Spleen (tissue), 11 donors: ENCODE results near the gene ZNF532. TPM values are rescaled to one million over a fixed set of nuclear protein-coding genes. Genes with fewer than 3 reads are reported as not detected.
A peak's percentile ranks its signal among the peaks of the same experiment; 100 is the strongest.

Experiments
- DNase-seq: peaks from one replicate; pipeline ENCODE4 v3.0.0-alpha.2; 2020
- H3K27ac ChIP-seq, 8 donors: fragments of 200-600 bp; sonication (generic) in 7 of 8; 1 replicate in 4 of 8; 2 replicates in 4 of 8; pipeline versions ENCODE4 v1.5.0 to v1.8.0; 2016 to 2021; ENCODE audit warnings: inconsistent platforms in 4 of 8, mild to moderate bottlenecking in 4 of 8, moderate library complexity in 1 of 8
- H3K27me3 ChIP-seq, 7 donors: fragments of 200-600 bp; sonication (generic) in 6 of 7; replicated peaks in 1 of 7; 1 replicate in 4 of 7; 2 replicates in 3 of 7; pipeline versions ENCODE4 v1.5.0 to v1.8.0; 2016 to 2021; ENCODE audit warnings: inconsistent platforms in 3 of 7, mild to moderate bottlenecking in 1 of 7
- H3K36me3 ChIP-seq, 6 donors: fragments of 200-600 bp; sonication (generic) in 5 of 6; 1 replicate in 4 of 6; 2 replicates in 2 of 6; pipeline versions ENCODE4 v1.5.0 to v1.8.0; 2016 to 2021; ENCODE audit warnings: inconsistent platforms in 2 of 6
- H3K4me1 ChIP-seq, 6 donors: fragments of 200-600 bp; sonication (generic) in 5 of 6; 1 replicate in 3 of 6; 2 replicates in 3 of 6; pipeline versions ENCODE4 v1.5.0 to v1.8.0; 2016 to 2021; ENCODE audit warnings: inconsistent platforms in 3 of 6
- H3K4me3 ChIP-seq, 8 donors: fragments of 200-600 bp; sonication (generic) in 7 of 8; 1 replicate in 4 of 8; 2 replicates in 4 of 8; pipeline versions ENCODE4 v1.5.0 to v1.8.0; 2016 to 2021; ENCODE audit warnings: inconsistent platforms in 4 of 8, mild to moderate bottlenecking in 4 of 8, moderate library complexity in 2 of 8
- H3K9me3 ChIP-seq, 8 donors: fragments of 200-600 bp; sonication (generic) in 7 of 8; 1 replicate in 4 of 8; 2 replicates in 4 of 8; pipeline versions ENCODE4 v1.5.0 to v1.8.0; 2016 to 2021; ENCODE audit warnings: inconsistent platforms in 4 of 8
- CTCF ChIP-seq, 11 experiments: fragments of 200-600 bp in 7 of 11; fragments of 450-650 bp in 4 of 11; sonication (generic) in 4 of 11; IDR thresholded peaks in 8 of 11; conservative IDR thresholded peaks in 3 of 11; 1 replicate in 7 of 11; 2 replicates in 4 of 11; pipeline versions ENCODE4 v1.4.0 to v1.8.0; 2016 to 2021; ENCODE audit warnings: antibody characterized with exemption in 11 of 11, inconsistent platforms in 4 of 11, mild to moderate bottlenecking in 1 of 11
- POLR2A ChIP-seq, 3 donors: fragments of 450-650 bp; IDR thresholded peaks; one replicate each; pipeline ENCODE4 v1.5.1; 2017; ENCODE audit warnings: antibody characterized with exemption in 3 of 3, mild to moderate bottlenecking in 1 of 3
- POLR2AphosphoS5 ChIP-seq, 3 donors: sonication (generic); formaldehyde crosslinking; IDR thresholded peaks; one replicate each; pipeline ENCODE4 v1.5.1; 2017; ENCODE audit warnings: antibody characterized with exemption in 3 of 3
- WGBS, 5 donors: extraction: QIAGEN DNeasy Blood & Tissue Kit in 3 of 5; methylation state at CpG; one replicate each; pipeline versions ENCODE4 v1.1.5 to v1.1.7; 2013 to 2018; 5-methylcytosine and 5-hydroxymethylcytosine counted together
- intact Hi-C: fragments of 100-400 bp; cut with DNase I; formaldehyde crosslinking; loops from one replicate; pipeline ENCODE4 v1.15.0; 2023; ENCODE audit warnings: low total_unique reads
- polyA plus RNA-seq, 3 donors: library from polyadenylated mRNA; stranded (reverse); fragments of 200-250 nt; gene quantifications; one replicate each; pipeline ENCODE4 v1.2.1, GENCODE V29; 2013
- total RNA-seq, 7 donors: library from RNA; depleted of rRNA in 3 of 7; stranded (reverse); fragments of >200 nt in 3 of 7; fragmentation: NEBNext Ultra II Directional in 4 of 7; extraction: Animal tissue kit (Norgen Biotek cat#: 25700) in 4 of 7; gene quantifications; one replicate each; pipeline versions ENCODE4 v1.1.0 to v1.2.1, GENCODE V29; 2016 to 2021
- donor health status: healthy with polysubstance abuse.
- donor health status: DM: no; HTN: no; CAD: no; lungs with moderate emphysema.
- donor health status: DM: no; HTN: no; CAD: no.
- donor health status: Bipolar disorder and iron deficiency.
- donor health status: healthy.
- donor health status: DM: no; HTN: no; CAD: no.
- donor health status: DM: yes; HTN: yes; CAD: no.

Gene ZNF532
- total and polyA plus RNA-seq, 10 donors = 5.2 to 64.8 (median 42.4) TPM

GRCh38 chr18:59001721-59002120 is 137.0 kb downstream of the ZNF532 start:
- intact Hi-C loops = no loop called here
- no peak for DNase-seq
- Histone ChIP-seq H3K4me1 (peaks cover 0 to 32% (median 4%) of the 10 kb centered on the region in 6 donors), H3K36me3 (no peaks in the 10 kb centered on the region), H3K4me3 (no peak overlapping the region), H3K27me3 (no peaks in the 10 kb centered on the region), H3K27ac (no peak overlapping the region), H3K9me3 (peaks cover 0 to 5% (median 0%) of the 10 kb centered on the region in 8 donors)
- WGBS, 5 donors = 70 to 84% (median 74%) methylated on average over 3 of the region's 3 CpGs
- no peak for TF ChIP-seq POLR2A (IDR thresholded peaks at IDR 0.05)
- no peak for TF ChIP-seq POLR2AphosphoS5 (IDR thresholded peaks at IDR 0.05)
- no peak for TF ChIP-seq CTCF (IDR thresholded peaks at IDR 0.05 in 8 of 11, conservative IDR thresholded peaks at IDR 0.05 in 3 of 11)

- Histone ChIP-seq H3K27me3 (no peaks in the 10 kb centered on the region), H3K9me3 (peaks cover 0 to 5% (median 0%) of the 10 kb centered on the region in 8 donors), H3K4me1 (peaks cover 0 to 32% (median 4%) of the 10 kb centered on the region in 6 donors), H3K4me3 (no peak overlapping the region), H3K36me3 (no peaks in the 10 kb centered on the region), H3K27ac (peak overlapping the region in 4 of 8 donors; percentile 9 to 72 (median 34))
- TF ChIP-seq POLR2AphosphoS5 (IDR thresholded peaks at IDR 0.05) = no peak
- TF ChIP-seq POLR2A (IDR thresholded peaks at IDR 0.05) = no peak
- TF ChIP-seq CTCF (IDR thresholded peaks at IDR 0.05 in 8 of 11, conservative IDR thresholded peaks at IDR 0.05 in 3 of 11) = no peak
- DNase-seq = no peak
- intact Hi-C loops = no loop called here
- 60 to 85% (median 76%) methylated on average over 5 to 7 of the region's 7 CpGs for WGBS, 5 donors
Observed at GRCh38 chr18:59002974-59003594, 138.4 kb downstream of the ZNF532 start.

- Histone ChIP-seq H3K36me3 (no peaks in the 10 kb centered on the region), H3K4me3 (no peak overlapping the region), H3K9me3 (peaks cover 0 to 5% (median 0%) of the 10 kb centered on the region in 8 donors), H3K4me1 (peaks cover 0 to 20% (median 3%) of the 10 kb centered on the region in 6 donors), H3K27ac (peak overlapping the region in 7 of 8 donors; percentile 61 to 73 (median 72)), H3K27me3 (no peaks in the 10 kb centered on the region)
- 50 to 82% (median 68%) methylated on average over 3 of the region's 3 CpGs for WGBS, 5 donors
- intact Hi-C loops = no loop called here
- TF ChIP-seq CTCF (IDR thresholded peaks at IDR 0.05 in 8 of 11, conservative IDR thresholded peaks at IDR 0.05 in 3 of 11) (no peak), POLR2AphosphoS5 (IDR thresholded peaks at IDR 0.05) (peak in 1 of 3 donors; percentile 28)
- no peak for DNase-seq
Observed at GRCh38 chr18:59005262-59005661, 140.6 kb downstream of the ZNF532 start.

GRCh38 chr18:59006461-59007067 is 141.9 kb downstream of the ZNF532 start:
- WGBS, 5 donors = 77 to 87% (median 81%) methylated on average over 3 of the region's 3 CpGs
- DNase-seq = no peak
- Histone ChIP-seq H3K27me3 (no peaks in the 10 kb centered on the region), H3K36me3 (no peaks in the 10 kb centered on the region), H3K27ac (peak overlapping the region in 5 of 8 donors; percentile 28 to 72 (median 72)), H3K4me3 (no peak overlapping the region), H3K9me3 (peaks cover 0 to 5% (median 0%) of the 10 kb centered on the region in 8 donors), H3K4me1 (peaks cover 0 to 20% (median 3%) of the 10 kb centered on the region in 6 donors)
- TF ChIP-seq POLR2AphosphoS5 (IDR thresholded peaks at IDR 0.05) (no peak), CTCF (IDR thresholded peaks at IDR 0.05 in 8 of 11, conservative IDR thresholded peaks at IDR 0.05 in 3 of 11) (no peak), POLR2A (IDR thresholded peaks at IDR 0.05) (no peak)
- intact Hi-C loops = no loop called here
